ENCODE measurements around the gene PMIS2.

DNA sequence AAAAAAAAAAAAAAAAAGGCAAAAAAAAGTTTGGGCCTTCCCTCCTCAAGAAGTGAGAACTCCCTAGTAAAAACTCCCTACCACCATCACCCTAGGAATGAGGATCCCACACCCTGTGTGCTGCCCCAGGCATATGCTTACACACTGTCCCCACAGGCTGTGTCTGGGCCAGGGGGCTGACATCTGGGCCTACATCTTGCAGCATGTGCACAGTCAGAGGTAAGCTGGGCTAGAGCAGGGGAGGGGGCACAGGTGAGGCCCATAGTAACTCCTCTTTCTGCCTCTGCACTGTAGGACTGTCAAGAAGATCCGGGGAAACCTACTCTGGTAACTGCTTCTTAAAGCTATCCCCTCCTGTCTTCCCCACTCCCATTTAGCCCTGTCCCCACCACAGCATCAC, 27.6 kb downstream of the PMIS2 start:
- TF ChIP-seq CTCF (IDR thresholded peaks at IDR 0.05; ENCODE audit: insufficient read depth, low read depth, low read length): no peak
- TF ChIP-seq EZH2 (IDR thresholded peaks at IDR 0.05; ENCODE audit: insufficient read depth, low read length): no peak
